ENCODE results near the gene UNC5B. TPM values are rescaled to one million over a fixed set of nuclear protein-coding genes. Genes with fewer than 3 reads are reported as not detected.

Gene UNC5B
- total RNA-seq, 1 donor: 20.6 TPM

DNA sequence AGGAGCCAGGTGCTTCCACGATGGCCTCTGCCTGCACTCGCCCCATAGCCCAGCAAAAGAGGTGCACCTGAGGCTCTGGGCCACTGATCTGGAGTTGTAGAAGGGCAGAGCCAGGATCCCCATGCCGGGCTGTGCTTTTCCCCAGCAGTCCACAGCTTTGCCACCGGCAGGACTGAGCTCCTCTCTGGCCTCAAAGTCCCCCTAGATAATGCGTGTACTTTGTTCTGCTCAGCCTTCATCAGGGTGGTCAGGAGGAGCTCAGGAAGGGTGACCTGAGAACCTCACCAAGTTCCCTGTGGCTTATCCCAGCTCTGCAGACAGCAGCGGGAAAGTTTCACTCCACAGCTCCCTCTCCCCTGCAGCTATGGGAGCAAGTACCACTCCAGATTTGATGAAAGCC, 27.9 kb upstream of the UNC5B start:
- no peak for TF ChIP-seq CTCF (IDR thresholded peaks at IDR 0.05; ENCODE audit: insufficient read depth, low read length)

DNA sequence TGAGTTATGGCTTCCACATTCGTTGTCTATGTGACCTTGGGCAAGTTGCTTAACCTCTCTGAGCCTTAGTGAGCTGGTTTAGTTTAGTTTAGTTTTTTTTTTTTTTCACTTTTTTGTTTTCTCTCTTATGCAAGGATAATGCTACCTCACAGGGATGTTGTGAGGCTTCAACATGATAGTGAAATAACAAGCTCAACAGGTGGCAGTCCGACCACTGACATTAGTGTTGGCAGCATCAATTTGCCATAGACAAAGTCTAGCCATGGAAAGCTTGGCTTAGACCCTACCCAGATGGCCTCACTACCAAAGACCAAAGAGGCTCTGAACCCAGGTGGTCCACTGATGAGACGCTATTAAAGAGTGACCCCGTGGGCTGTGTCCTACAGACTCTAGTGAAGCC, 27.2 kb upstream of the UNC5B start:
- no peak for DNase-seq (ENCODE audit: low read depth)
- no peak overlapping the region for H3K4me3 ChIP-seq (ENCODE audit: low read depth, low read length)
- no peak for TF ChIP-seq CTCF (IDR thresholded peaks at IDR 0.05; ENCODE audit: insufficient read depth, low read length)

More for the DNA sequence above, 27.9 kb upstream of the UNC5B start:
- H3K4me3 ChIP-seq (ENCODE audit: low read depth, low read length): no peak overlapping the region
- no peak for DNase-seq (ENCODE audit: low read depth)

GRCh38 chr10:71187197-71187596, 25.2 kb upstream of the UNC5B start:
- H3K4me3 ChIP-seq (ENCODE audit: low read depth, low read length): no peak overlapping the region
- no peak for DNase-seq (ENCODE audit: low read depth)
- no peak for TF ChIP-seq CTCF (IDR thresholded peaks at IDR 0.05; ENCODE audit: insufficient read depth, low read length)

GRCh38 chr10:71187600-71187999, 24.8 kb upstream of the UNC5B start:
- no peak for TF ChIP-seq CTCF (IDR thresholded peaks at IDR 0.05; ENCODE audit: insufficient read depth, low read length)
- peak; percentile 12 for DNase-seq (ENCODE audit: low read depth)
- no peak overlapping the region for H3K4me3 ChIP-seq (ENCODE audit: low read depth, low read length)

GRCh38 chr10:71188201-71188600, 24.2 kb upstream of the UNC5B start:
- TF ChIP-seq CTCF (IDR thresholded peaks at IDR 0.05; ENCODE audit: insufficient read depth, low read length): no peak
- no peak for DNase-seq (ENCODE audit: low read depth)
- no peak overlapping the region for H3K4me3 ChIP-seq (ENCODE audit: low read depth, low read length)

GRCh38 chr10:71191019-71191418, 21.4 kb upstream of the UNC5B start:
- no peak overlapping the region for H3K4me3 ChIP-seq (ENCODE audit: low read depth, low read length)
- no peak for DNase-seq (ENCODE audit: low read depth)
- TF ChIP-seq CTCF (IDR thresholded peaks at IDR 0.05; ENCODE audit: insufficient read depth, low read length): no peak

GRCh38 chr10:71191551-71192076, 20.8 kb upstream of the UNC5B start:
- no peak for TF ChIP-seq CTCF (IDR thresholded peaks at IDR 0.05; ENCODE audit: insufficient read depth, low read length)
- no peak overlapping the region for H3K4me3 ChIP-seq (ENCODE audit: low read depth, low read length)
- DNase-seq (ENCODE audit: low read depth): no peak
